B cell (primary cell): Measurements from ENCODE around the gene CANX. TPM values are rescaled to one million over a fixed set of nuclear protein-coding genes. Genes with fewer than 3 reads are reported as not detected.

Experiments
- ATAC-seq: fragments of 200-7000 bp; cut with Tn5 transposase; one replicate; pipeline ENCODE4 v1.10.0; 2021; ENCODE audit warnings: low read depth, mild to moderate bottlenecking, moderate number of reproducible peaks, moderate library complexity
- CTCF ChIA-PET: fragments of 350-600 bp; sonication (Branson Sonifier 250); formaldehyde crosslinking; loops from one replicate; lab custom pipeline; 2021; ENCODE audit warnings: antibody characterized with exemption, inconsistent platforms; lab: Charles Lee
- POLR2A ChIA-PET: fragments of 350-600 bp; sonication (Branson Sonifier 250); formaldehyde crosslinking; loops from one replicate; lab custom pipeline; 2021; ENCODE audit warnings: antibody characterized with exemption; lab: Charles Lee
- DNase-seq: peaks from one replicate; pipeline ENCODE4 v3.0.0; 2013
- H2AFZ ChIP-seq: 2 replicates; pipeline ENCODE4 v1.6.1; 2012; ENCODE audit warnings: mild to moderate bottlenecking, low read depth, low read length; ENCODE audit not compliant: insufficient read depth, poor library complexity, severe bottlenecking
- H3K27ac ChIP-seq, 2 donors: 1 replicate in 1 of 2; 2 replicates in 1 of 2; pipeline ENCODE4 v1.5.1; 2012 to 2013; ENCODE audit warnings: low read length in 2 of 2, mild to moderate bottlenecking in 2 of 2, moderate library complexity in 1 of 2
- H3K27me3 ChIP-seq, 4 experiments: fragments of 200-600 bp in 1 of 4; sonication (generic) in 1 of 4; replicated peaks in 1 of 4; 1 replicate in 2 of 4; 2 replicates in 2 of 4; pipeline versions ENCODE4 v1.6.1 to v1.7.0; 2013 to 2016; ENCODE audit warnings: low read length in 3 of 4, mild to moderate bottlenecking in 2 of 4, mixed read lengths in 1 of 4, moderate library complexity in 1 of 4; ENCODE audit not compliant: insufficient read depth in 4 of 4, control insufficient read depth in 3 of 4; ENCODE audit errors: control extremely low read depth in 1 of 4
- H3K36me3 ChIP-seq, 2 experiments: replicated peaks in 1 of 2; 1 replicate in 1 of 2; 2 replicates in 1 of 2; pipeline versions ENCODE4 v1.6.1 to v1.7.1; 2013; ENCODE audit warnings: low read length in 1 of 2; ENCODE audit not compliant: insufficient read depth in 2 of 2, control insufficient read depth in 1 of 2; ENCODE audit errors: control extremely low read depth in 1 of 2, extremely low read depth in 1 of 2
- H3K4me1 ChIP-seq, 2 donors: fragments of 200-600 bp in 1 of 2; sonication (generic) in 1 of 2; 1 replicate in 1 of 2; 2 replicates in 1 of 2; pipeline versions ENCODE4 v1.5.1 to v1.6.1; 2013 to 2017; ENCODE audit warnings: low read length in 2 of 2; ENCODE audit not compliant: control insufficient read depth in 2 of 2, insufficient read depth in 2 of 2
- H3K4me2 ChIP-seq: replicated peaks from 2 replicates; pipeline ENCODE3; 2012; ENCODE audit warnings: mild to moderate bottlenecking, low read depth, low read length; ENCODE audit not compliant: poor library complexity, severe bottlenecking
- H3K4me3 ChIP-seq, 5 experiments: fragments of 200-600 bp in 1 of 5; sonication (generic) in 1 of 5; 1 replicate in 3 of 5; 2 replicates in 2 of 5; pipeline versions ENCODE4 v1.5.1 to v1.7.0; 2011 to 2016; ENCODE audit warnings: low read length in 4 of 5, mild to moderate bottlenecking in 4 of 5, low read depth in 2 of 5, control low read depth in 1 of 5, moderate library complexity in 1 of 5; ENCODE audit not compliant: insufficient read depth in 1 of 5; ENCODE audit errors: control extremely low read depth in 1 of 5, extremely low read depth in 1 of 5
- H3K79me2 ChIP-seq: fragments of 200-600 bp; sonication (generic); one replicate; pipeline ENCODE4 v1.6.0; 2016; ENCODE audit warnings: low read length; ENCODE audit not compliant: control insufficient read depth, insufficient read depth
- H3K9ac ChIP-seq: fragments of 200-600 bp; sonication (generic); 2 replicates; pipeline ENCODE4 v1.6.1; 2017; ENCODE audit warnings: mild to moderate bottlenecking, low read length, moderate library complexity
- H3K9me3 ChIP-seq, 3 donors: one replicate each; pipeline versions ENCODE4 v1.6.1 to v1.7.1; 2013; ENCODE audit warnings: low read length in 2 of 3; ENCODE audit not compliant: control insufficient read depth in 2 of 3, insufficient read depth in 1 of 3; ENCODE audit errors: control extremely low read depth in 1 of 3
- H4K20me1 ChIP-seq: 2 replicates; pipeline ENCODE4 v1.6.0; 2012; ENCODE audit warnings: mild to moderate bottlenecking, low read length; ENCODE audit not compliant: insufficient read depth, control insufficient read depth, poor library complexity, severe bottlenecking
- H3K27ac Mint-ChIP-seq: one replicate; pipeline ENCODE4 v1.8.0; 2021; ENCODE audit warnings: mixed read lengths
- H3K27me3 Mint-ChIP-seq: one replicate; pipeline ENCODE4 v1.8.0; 2021; ENCODE audit warnings: mixed read lengths
- H3K4me1 Mint-ChIP-seq: one replicate; pipeline ENCODE4 v1.8.0; 2021; ENCODE audit warnings: mixed read lengths
- H3K4me3 Mint-ChIP-seq: one replicate; pipeline ENCODE4 v1.8.0; 2021; ENCODE audit warnings: mixed read lengths
- H3K9me3 Mint-ChIP-seq: one replicate; pipeline ENCODE4 v1.8.0; 2022; ENCODE audit warnings: mixed read lengths; ENCODE audit not compliant: insufficient read depth
- EZH2 ChIP-seq: IDR thresholded peaks from 2 replicates; pipeline ENCODE4 v1.6.1; 2012; ENCODE audit warnings: borderline replicate concordance, low read depth, mild to moderate bottlenecking, moderate library complexity, low read length; ENCODE audit not compliant: insufficient read depth, poor library complexity, severe bottlenecking
- WGBS: methylation state at CpG from one replicate; pipeline ENCODE4 v1.1.5; 2013; ENCODE audit warnings: missing lambda C conversion rate; ENCODE audit not compliant: insufficient coverage; 5-methylcytosine and 5-hydroxymethylcytosine counted together
- intact Hi-C: fragments of 100-400 bp; cut with micrococcal nuclease; formaldehyde crosslinking; loops from one replicate; pipeline ENCODE4 v1.10.0; 2022
- polyA plus RNA-seq: library from polyadenylated mRNA; depleted of rRNA; stranded (reverse); fragments of >200 nt; gene quantifications from 2 replicates; pipeline ENCODE4 v1.2.3, GENCODE V29; 2012
- total RNA-seq, 2 donors: library from RNA; stranded (reverse); fragments of 120-200 nt in 1 of 2; gene quantifications; 1 replicate in 1 of 2; 2 replicates in 1 of 2; pipeline versions ENCODE4 v1.2.3 to v1.2.4, GENCODE V29; 2013 to 2022
- TF ChIP-seq, protein P1 (sequence below): fragments of 200-600 bp; IDR thresholded peaks from one replicate; pipeline ENCODE4 v1.8.0; 2022; ENCODE audit warnings: antibody characterized with exemption, mild to moderate bottlenecking

Gene CANX
- total and polyA plus RNA-seq, 2 donors (not counting 1 experiment from before 2014, with no cell fraction given), result 21.0 to 179 TPM

DNA sequence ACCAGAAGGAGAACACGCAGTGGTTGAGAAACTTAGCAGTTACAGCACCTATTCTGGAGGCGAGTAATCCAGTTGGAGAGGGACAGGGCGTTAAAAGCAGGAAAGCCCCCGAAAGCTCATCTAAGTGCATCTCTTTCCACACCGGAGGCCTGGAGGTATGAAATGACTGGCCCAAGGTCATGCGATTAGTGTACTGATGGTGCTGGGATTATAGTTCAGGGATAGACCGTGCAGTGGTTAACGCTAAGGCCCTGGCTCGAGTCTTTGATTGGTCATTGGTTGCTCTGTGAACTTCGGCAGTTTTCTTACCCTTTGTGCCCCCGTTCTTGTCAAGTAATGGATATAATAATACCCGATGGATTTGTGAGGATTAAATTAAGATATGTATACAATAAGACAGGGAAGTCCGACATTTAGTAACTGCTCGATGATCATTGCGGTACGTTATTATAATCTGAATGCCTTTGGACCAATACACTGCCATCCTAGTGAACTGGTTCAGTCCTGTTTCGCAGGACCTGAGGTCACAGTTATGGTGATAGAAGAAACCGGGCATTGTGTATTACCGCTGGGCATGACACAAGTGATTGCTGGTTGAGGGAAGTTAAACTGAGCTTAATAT lies 960 bp downstream of the CANX start:
- intact Hi-C loops, result loop anchor here (2.0 to 10.0 kb wide), 3 partner anchors 63 to 1455 kb away; partner anchors contain the start of gene TBC1D9B
- ChIA-PET POLR2A (no interaction called here), CTCF (no interaction called here)
- Histone ChIP-seq H3K4me3 (peak overlapping the region; percentile 65 to 91 (median 87)), H3K9ac (peak overlapping the region; percentile 96), H3K4me2 (peak overlapping the region; percentile 92), H3K9me3 (peaks cover 0 to 5% (median 0%) of the 10 kb centered on the region in 3 donors), H3K79me2 (peaks cover 60% of the 10 kb centered on the region), H3K36me3 (peaks cover 2 to 6% of the 10 kb centered on the region in 2 experiments), H3K27ac (peak overlapping the region; percentile 92 to 98), H4K20me1 (peaks cover 27% of the 10 kb centered on the region), H3K4me1 (peaks cover 16 to 32% of the 10 kb centered on the region in 2 donors), H2AFZ (peak overlapping the region; percentile 77), H3K27me3 (no peaks in the 10 kb centered on the region)
- DNase-seq (no peak), ATAC-seq (no peak)
- 2% methylated on average over 13 of the region's 19 CpGs for WGBS
- no peak for TF ChIP-seq EZH2
- TF ChIP-seq, protein P1, sequence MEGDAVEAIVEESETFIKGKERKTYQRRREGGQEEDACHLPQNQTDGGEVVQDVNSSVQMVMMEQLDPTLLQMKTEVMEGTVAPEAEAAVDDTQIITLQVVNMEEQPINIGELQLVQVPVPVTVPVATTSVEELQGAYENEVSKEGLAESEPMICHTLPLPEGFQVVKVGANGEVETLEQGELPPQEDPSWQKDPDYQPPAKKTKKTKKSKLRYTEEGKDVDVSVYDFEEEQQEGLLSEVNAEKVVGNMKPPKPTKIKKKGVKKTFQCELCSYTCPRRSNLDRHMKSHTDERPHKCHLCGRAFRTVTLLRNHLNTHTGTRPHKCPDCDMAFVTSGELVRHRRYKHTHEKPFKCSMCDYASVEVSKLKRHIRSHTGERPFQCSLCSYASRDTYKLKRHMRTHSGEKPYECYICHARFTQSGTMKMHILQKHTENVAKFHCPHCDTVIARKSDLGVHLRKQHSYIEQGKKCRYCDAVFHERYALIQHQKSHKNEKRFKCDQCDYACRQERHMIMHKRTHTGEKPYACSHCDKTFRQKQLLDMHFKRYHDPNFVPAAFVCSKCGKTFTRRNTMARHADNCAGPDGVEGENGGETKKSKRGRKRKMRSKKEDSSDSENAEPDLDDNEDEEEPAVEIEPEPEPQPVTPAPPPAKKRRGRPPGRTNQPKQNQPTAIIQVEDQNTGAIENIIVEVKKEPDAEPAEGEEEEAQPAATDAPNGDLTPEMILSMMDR, result no peak
- Mint-ChIP-seq H3K27ac (peak overlapping the region; percentile 93), H3K9me3 (no peaks in the 10 kb centered on the region), H3K4me1 (peaks cover 36% of the 10 kb centered on the region), H3K27me3 (no peaks in the 10 kb centered on the region), H3K4me3 (peak overlapping the region; percentile 99)

DNA sequence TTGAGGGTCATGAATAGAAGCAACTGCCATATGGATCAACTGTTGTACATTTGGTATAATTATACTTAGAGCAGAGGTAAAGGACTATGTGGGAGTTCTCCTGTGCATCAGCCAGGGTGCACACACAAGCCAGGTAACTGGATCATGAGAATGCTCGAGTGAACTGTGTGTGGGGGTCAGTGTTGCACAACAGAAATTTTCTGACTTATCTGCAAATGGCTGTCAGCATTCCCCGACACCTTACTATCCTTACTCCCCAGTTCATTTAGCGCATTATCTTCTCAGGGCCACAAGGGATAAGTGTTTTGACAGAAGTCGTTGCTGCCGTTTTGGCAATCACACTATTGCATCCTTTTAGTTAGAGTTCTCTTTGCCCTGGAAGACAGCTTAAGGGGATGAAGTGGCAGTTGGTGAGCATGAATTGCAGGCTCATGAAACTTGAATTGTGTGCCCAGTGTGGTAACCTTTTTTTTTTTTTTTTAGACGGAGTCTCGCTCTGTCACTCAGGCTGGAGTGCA lies 1.7 kb downstream of the CANX start:
- ChIA-PET POLR2A (interaction anchor here (0.7 kb wide), 1 partner anchor 697 kb away, joined by 7 read pairs; no protein-coding TSS in a partner anchor), CTCF (interaction anchor here (0.6 kb wide), 1 partner anchor 179 kb away, joined by 3 read pairs; no protein-coding TSS in a partner anchor)
- Histone ChIP-seq H3K27me3 (no peaks in the 10 kb centered on the region), H3K4me3 (peak overlapping the region in 1 of 5 experiments; percentile 87), H3K36me3 (peaks cover 2 to 10% of the 10 kb centered on the region in 2 experiments), H3K27ac (peak overlapping the region in 1 of 2 donors; percentile 98), H3K4me1 (peaks cover 16 to 32% of the 10 kb centered on the region in 2 donors), H4K20me1 (peaks cover 27% of the 10 kb centered on the region), H3K4me2 (peak overlapping the region; percentile 92), H3K9me3 (peaks cover 0 to 5% (median 0%) of the 10 kb centered on the region in 3 donors), H2AFZ (no peak overlapping the region), H3K79me2 (peaks cover 67% of the 10 kb centered on the region), H3K9ac (peak overlapping the region; percentile 96)
- ATAC-seq (no peak), DNase-seq (no peak)
- Mint-ChIP-seq H3K9me3 (no peaks in the 10 kb centered on the region), H3K4me1 (peaks cover 40% of the 10 kb centered on the region), H3K27ac (peak overlapping the region; percentile 27), H3K27me3 (no peaks in the 10 kb centered on the region), H3K4me3 (peak overlapping the region; percentile 99)
- intact Hi-C loops, result no loop called here
- 70% methylated on average over 2 of the region's 7 CpGs for WGBS
- no peak for TF ChIP-seq EZH2
- TF ChIP-seq, protein P1, result no peak
